ENCODE measurements around the gene COLQ.

COLQ gene

DNA sequence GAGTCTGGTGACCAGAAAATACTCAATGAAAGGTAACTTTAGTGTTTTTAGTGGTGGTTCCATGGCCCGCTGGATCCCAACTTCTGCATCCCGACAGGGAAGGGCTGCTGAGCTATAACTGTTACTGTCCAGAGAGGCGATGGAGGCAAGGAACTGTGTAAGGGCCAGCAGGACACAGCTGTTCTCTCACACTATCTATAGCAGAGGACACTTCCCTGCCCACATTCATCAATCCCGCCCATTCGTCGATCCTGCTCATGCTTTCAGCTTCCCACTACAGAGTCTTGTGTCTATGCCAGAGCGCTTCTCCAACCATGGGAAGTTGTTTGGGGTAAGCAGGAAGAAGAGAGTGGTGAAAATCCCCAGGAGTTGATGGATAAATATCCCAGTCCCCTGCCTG lies 8.4 kb downstream of the COLQ start:
- DNase-seq (ENCODE audit: low read depth), result no peak
- TF ChIP-seq, protein P1, sequence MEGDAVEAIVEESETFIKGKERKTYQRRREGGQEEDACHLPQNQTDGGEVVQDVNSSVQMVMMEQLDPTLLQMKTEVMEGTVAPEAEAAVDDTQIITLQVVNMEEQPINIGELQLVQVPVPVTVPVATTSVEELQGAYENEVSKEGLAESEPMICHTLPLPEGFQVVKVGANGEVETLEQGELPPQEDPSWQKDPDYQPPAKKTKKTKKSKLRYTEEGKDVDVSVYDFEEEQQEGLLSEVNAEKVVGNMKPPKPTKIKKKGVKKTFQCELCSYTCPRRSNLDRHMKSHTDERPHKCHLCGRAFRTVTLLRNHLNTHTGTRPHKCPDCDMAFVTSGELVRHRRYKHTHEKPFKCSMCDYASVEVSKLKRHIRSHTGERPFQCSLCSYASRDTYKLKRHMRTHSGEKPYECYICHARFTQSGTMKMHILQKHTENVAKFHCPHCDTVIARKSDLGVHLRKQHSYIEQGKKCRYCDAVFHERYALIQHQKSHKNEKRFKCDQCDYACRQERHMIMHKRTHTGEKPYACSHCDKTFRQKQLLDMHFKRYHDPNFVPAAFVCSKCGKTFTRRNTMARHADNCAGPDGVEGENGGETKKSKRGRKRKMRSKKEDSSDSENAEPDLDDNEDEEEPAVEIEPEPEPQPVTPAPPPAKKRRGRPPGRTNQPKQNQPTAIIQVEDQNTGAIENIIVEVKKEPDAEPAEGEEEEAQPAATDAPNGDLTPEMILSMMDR (IDR thresholded peaks at IDR 0.05; ENCODE audit: control insufficient read depth, insufficient read depth, low read depth, low read length, missing control alignments), result no peak
- no peak overlapping the region for H3K4me3 ChIP-seq (ENCODE audit: control insufficient read depth, low read depth, low read length)

DNA sequence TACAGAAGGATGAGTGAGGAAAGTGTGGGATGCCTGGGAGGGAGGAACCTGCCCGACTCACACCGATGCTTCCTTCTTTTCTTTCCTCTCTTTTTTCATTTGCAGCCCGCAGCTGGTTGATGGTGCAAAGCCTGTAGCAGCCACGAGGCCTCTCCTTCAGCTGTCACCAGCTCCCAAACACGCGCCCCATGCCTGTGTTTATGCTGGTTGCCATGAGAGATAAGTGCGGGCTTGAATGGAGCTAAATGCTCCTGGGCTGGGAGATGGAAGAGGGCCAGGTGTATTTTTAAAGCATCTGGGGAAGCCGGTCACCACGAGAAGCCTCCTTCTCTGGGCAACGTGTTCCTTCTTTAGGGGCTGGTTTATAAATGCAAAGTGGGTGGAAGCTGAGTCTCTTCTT lies 9.3 kb downstream of the COLQ start:
- no peak overlapping the region for H3K4me3 ChIP-seq (ENCODE audit: control insufficient read depth, low read depth, low read length)
- DNase-seq (ENCODE audit: low read depth), result no peak

DNA sequence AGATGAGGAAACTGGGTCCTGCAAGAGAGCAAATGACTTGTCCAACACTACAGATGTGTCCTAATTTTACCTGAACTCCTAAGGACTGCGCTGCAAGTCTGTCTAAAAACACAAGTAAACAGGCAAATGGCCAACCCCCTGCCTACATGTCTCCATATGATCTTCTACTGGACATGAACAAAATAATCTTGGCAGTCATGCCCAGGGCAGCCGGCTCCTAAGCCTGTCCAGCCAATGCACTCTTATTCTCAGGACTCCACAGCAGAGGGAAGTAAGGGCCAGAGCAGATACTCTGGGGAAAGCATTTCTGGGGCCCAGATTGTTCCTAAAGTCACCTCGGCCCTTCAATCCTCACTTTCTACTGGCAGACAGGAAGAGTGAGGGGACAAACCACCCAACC lies 10.3 kb downstream of the COLQ start:
- TF ChIP-seq, protein P1 (IDR thresholded peaks at IDR 0.05; ENCODE audit: control insufficient read depth, insufficient read depth, low read depth, low read length, missing control alignments), result no peak

More for the DNA sequence above, 9.3 kb downstream of the COLQ start:
- TF ChIP-seq, protein P1 (IDR thresholded peaks at IDR 0.05; ENCODE audit: control insufficient read depth, insufficient read depth, low read depth, low read length, missing control alignments), result no peak

DNA sequence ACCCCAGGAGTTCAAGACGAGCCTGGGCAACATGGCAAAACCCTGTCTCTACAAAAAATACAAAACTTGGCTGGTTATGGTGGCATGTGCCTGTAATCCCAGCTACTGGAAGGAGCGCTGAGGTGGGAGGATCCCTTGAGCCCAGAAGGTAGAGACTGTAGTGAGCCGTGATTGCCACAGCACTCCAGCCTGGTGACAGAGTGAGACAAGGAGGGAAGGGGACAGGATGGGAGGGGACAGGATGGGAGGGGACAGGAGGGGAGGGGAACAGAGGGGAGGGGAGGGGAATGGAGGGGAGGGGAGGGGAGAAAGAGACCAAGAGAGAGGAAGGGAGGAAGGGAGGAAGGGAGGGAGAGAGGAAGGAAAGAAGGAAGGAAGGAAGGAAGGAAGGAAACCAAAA lies 11.0 kb downstream of the COLQ start:
- H3K4me3 ChIP-seq (ENCODE audit: control insufficient read depth, low read depth, low read length), result no peak overlapping the region
- no peak for DNase-seq (ENCODE audit: low read depth)
- TF ChIP-seq, protein P1 (IDR thresholded peaks at IDR 0.05; ENCODE audit: control insufficient read depth, insufficient read depth, low read depth, low read length, missing control alignments), result no peak

More for the DNA sequence above, 10.3 kb downstream of the COLQ start:
- no peak overlapping the region for H3K4me3 ChIP-seq (ENCODE audit: control insufficient read depth, low read depth, low read length)
- DNase-seq (ENCODE audit: low read depth), result no peak

DNA sequence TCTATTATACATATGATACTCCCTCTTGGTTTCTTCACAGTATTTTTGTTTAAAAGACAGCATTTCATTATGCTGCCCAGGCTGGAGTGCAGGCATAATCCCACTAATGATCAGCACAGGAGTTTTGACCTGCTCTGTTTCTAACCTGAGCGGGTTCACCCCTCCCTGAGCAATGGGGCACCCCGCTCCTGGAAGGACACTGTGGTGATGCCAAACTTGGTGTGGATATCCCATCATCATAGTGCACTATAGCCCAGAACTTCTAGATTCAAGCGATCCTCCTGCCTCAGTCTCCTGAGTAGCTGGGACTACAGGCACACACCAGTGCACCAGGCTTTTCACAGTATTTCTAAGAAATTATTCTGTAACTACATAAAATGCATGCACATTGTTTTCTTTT lies 14.9 kb downstream of the COLQ start:
- TF ChIP-seq, protein P1 (IDR thresholded peaks at IDR 0.05; ENCODE audit: control insufficient read depth, insufficient read depth, low read depth, low read length, missing control alignments), result no peak
- DNase-seq (ENCODE audit: low read depth), result no peak
- H3K4me3 ChIP-seq (ENCODE audit: control insufficient read depth, low read depth, low read length), result no peak overlapping the region

DNA sequence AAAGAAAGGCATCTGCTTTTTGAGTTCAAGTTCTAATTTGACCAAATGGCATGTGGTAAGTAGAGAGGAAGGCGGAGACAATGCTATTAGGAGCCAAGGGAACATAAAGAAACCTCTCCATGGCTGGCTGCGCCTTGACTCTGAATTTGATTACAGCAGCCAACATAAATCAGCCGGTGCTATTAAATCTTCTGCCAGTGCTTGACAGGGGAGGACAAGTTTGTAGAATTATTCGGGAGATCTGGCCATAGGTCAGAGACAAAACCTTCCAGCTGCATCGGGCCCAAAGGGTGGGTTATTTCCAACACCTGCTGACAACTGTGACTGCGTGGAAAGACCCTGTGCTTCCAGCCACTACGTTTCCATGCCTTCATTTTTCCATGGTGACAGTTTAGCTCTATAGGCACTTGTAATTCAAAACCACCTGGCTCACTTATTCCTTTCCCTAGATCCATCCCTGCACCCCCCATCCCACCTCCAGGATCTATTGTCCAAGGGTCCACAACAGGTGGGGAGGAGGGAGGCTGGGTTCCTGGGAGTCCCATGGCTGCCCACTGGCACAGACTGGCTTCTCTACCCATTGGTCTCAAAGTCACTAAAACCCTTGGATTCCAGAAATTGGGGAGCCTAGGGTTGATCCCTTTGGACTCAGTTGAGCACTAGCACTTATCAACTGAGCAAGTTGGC lies 15.9 kb downstream of the COLQ start:
- DNase-seq (ENCODE audit: low read depth), result no peak
- no peak overlapping the region for H3K4me3 ChIP-seq (ENCODE audit: control insufficient read depth, low read depth, low read length)
- TF ChIP-seq, protein P1 (IDR thresholded peaks at IDR 0.05; ENCODE audit: control insufficient read depth, insufficient read depth, low read depth, low read length, missing control alignments), result no peak

Measured in AG09309 (cell line).